Hepatocyte (in vitro differentiated cells): ENCODE measurements around the gene FRAT2.

Experiments used
- EZH2 ChIP-seq: fragments of 200-600 bp; sonication (generic); IDR thresholded peaks from 2 replicates; pipeline ENCODE4 v1.6.1; 2016; ENCODE audit warnings: antibody characterized with exemption, mild to moderate bottlenecking, borderline replicate concordance
- EZH2phosphoT487 ChIP-seq: fragments of 200-600 bp; sonication (generic); IDR thresholded peaks from one replicate; pipeline ENCODE4 v1.6.1; 2018; ENCODE audit warnings: antibody characterized with exemption, mild to moderate bottlenecking, low read depth, moderate library complexity; ENCODE audit not compliant: unreplicated experiment, severe bottlenecking
- TF ChIP-seq, protein P1 (sequence below): fragments of 200-600 bp; sonication (generic); IDR thresholded peaks from 2 replicates; pipeline ENCODE4 v1.5.1; 2016; ENCODE audit warnings: antibody characterized with exemption, mild to moderate bottlenecking; ENCODE audit not compliant: poor library complexity

DNA sequence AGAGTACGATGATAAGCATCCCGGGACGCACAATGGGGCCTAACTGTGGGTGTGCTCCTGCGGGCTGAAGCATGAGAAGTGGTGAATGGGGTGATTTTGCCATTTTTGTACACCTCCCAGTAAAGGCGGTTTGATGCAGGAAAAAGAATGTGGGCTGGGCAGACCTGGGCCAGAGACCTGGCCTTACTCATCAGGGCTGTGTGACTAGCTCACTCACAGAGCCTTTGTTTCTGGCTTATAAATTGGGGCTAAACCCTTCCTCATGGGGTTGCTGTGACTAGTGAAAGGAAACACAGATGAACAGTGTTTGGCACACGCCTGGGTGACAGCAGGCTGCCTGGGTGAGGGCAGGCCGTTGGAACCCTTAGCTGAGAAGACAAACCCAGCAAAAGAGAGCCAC, 48.6 kb upstream of the FRAT2 start:
- TF ChIP-seq, protein P1, sequence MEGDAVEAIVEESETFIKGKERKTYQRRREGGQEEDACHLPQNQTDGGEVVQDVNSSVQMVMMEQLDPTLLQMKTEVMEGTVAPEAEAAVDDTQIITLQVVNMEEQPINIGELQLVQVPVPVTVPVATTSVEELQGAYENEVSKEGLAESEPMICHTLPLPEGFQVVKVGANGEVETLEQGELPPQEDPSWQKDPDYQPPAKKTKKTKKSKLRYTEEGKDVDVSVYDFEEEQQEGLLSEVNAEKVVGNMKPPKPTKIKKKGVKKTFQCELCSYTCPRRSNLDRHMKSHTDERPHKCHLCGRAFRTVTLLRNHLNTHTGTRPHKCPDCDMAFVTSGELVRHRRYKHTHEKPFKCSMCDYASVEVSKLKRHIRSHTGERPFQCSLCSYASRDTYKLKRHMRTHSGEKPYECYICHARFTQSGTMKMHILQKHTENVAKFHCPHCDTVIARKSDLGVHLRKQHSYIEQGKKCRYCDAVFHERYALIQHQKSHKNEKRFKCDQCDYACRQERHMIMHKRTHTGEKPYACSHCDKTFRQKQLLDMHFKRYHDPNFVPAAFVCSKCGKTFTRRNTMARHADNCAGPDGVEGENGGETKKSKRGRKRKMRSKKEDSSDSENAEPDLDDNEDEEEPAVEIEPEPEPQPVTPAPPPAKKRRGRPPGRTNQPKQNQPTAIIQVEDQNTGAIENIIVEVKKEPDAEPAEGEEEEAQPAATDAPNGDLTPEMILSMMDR: no peak
- TF ChIP-seq EZH2phosphoT487: no peak
- no peak for TF ChIP-seq EZH2
